ENCODE results near the gene CD34.
"Not testable (repeated sequence)": the region's sequence is repeated elsewhere in the genome, so short reads cannot be mapped to it uniquely, and the experiment has no call there.

Gene CD34, protein sequence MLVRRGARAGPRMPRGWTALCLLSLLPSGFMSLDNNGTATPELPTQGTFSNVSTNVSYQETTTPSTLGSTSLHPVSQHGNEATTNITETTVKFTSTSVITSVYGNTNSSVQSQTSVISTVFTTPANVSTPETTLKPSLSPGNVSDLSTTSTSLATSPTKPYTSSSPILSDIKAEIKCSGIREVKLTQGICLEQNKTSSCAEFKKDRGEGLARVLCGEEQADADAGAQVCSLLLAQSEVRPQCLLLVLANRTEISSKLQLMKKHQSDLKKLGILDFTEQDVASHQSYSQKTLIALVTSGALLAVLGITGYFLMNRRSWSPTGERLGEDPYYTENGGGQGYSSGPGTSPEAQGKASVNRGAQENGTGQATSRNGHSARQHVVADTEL

DNA sequence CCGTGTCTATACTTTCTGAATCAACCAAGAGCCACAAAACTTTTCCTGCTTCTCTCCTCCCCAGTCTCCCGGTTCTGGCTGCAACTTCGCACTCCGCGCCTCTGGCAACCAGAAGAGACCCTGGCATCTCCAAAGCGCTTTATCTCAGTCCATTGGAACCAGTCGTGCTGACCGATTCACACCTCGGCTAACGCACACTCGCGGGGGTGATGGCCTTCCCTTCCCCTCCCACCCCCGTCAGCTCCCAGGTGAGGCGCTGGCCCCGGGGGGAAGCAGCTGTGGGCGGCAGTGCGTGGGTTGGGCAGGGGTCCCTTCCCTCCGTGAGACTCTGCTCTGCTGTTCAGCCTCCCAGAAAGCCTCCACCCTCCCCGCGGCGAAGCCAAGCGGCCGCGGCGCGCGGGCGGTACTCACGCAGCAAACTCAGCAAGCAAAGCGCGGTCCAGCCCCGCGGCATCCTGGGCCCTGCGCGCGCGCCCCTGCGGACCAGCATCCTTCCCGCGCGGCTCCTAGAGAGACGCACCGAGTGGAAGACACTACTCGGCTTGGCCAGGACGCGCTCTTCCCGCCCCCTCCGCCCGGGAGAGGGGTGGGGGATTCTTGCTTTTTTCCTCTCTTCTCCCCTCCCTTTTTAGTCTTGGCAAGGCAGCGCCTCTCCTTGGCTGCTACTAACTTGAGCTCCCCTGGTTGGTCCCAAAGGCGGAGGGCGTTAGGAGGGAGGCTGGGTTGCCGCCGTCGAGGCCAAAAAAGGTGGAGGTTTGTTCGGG, at the start of gene CD34:
TSS of gene CD34 (minus strand) at position 535 of the 764 bp plus-strand sequence. CDS start at position 490, 45 bp downstream.
- DNase-seq (ENCODE audit: low read depth in 2 of 3, low spot score in 2 of 3), result no peak

DNA sequence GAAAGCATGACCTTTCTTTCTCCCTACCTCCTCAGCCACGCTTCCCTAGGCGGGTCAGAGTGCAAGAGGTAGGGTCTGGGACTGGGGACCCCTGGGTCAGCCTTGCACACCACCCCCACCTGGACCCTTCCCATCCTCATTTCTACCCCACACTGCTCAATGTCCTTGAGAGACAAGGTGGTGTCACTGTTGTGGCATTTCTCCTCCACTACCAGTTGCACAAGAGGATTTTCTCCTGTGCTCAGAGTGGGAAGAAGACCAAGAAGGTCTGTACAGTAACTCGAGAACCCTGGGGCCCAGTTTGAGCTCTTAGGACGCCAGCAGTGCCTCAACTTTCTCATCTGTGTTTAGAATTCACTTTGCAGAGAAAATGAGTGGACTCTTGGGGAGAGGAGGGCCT, 49.4 kb upstream of the CD34 start:
- no peak for DNase-seq (ENCODE audit: low read depth in 2 of 3, low spot score in 2 of 3)

DNA sequence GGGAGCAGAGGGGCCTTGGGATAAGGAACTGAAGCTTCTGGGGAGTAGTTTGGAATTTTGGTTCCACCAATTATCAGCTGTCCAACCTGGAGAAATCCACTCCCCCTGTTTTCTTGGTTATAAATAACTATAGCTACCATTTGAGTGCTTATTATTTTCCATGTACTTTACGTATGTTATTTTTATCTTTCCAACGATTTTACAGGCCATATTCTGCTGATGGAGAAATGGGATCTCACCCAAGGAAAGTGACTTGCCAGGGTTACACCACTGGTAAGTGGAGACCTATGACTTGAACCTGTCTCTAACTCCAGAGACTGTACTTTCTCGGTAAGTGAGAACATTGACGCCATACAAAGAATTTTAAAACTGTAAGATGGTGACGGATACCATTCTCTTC, 49.0 kb upstream of the CD34 start:
- no peak for DNase-seq (ENCODE audit: low read depth in 2 of 3, low spot score in 2 of 3)

DNA sequence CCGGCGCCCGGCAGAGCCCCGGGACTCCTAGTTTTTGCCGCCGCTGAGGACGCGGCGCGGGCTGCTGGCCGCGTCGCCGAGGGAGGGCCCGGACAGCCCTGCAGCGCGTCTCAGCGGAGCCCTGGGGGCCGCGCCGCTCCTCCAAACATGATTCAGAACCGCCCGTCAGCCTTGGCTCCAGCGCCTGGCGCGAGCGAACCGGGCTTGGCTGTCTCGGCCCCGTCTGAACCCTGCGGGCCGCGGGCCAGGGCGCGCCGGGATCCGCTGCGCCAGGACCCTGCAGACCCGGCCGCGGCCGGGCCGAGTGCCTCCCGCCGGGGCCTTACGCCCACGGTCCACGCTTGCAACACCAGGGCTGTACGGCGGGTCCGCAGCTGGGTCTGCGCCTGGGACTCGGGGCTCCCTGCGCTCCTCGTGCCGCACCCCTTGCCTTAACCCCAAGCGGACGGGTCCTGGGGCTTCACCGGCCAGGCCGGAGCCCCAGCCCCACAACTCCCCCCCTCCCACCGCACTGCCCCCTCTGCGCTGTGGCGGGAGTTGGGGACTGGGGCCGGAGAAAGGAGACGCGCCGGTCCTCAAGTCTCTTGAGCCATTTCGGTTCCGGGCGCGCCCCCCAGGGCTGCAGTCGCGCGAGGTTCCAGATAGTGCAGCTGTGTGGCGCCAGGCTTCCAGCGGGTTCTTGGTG, 48.4 kb upstream of the CD34 start:
- no peak for DNase-seq (ENCODE audit: low read depth in 2 of 3, low spot score in 2 of 3)

DNA sequence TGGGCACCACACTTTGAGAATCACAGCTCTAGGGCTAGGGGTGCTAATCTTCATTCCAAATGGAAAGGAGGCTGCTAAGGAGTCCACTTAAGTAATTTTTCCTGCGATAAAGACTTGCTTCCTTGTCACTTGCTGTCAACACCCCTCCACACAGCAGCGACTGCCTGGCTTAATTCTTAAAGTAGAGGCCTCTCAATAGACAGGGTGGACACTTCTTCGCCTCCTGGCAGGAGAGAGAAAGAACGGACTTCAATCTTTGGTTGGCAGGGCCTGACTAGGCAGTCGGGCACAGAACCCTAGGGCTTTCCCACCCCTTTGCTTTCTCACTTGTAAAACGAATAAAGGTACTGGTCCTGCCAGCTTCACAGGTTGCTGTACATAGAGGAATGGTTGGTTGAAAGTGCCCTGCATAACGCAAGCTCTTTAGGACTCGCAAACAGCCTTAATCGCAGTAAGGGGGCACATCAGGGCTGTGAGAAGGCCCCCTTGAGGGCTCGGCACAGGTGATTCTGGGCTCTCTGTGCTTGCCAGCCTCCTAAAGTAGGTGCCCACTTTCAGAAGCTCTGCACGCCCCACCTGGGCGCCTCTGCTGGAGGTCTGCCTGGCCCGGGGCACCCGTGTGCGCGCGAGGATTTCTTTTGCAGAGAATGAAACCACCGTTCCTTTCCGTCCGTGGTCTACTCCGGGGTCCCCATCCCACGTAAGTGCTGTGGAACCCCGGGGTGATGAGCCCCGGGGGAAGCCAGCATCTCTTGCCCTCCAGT, 47.6 kb upstream of the CD34 start:
- no peak for DNase-seq (ENCODE audit: low read depth in 2 of 3, low spot score in 2 of 3)

DNA sequence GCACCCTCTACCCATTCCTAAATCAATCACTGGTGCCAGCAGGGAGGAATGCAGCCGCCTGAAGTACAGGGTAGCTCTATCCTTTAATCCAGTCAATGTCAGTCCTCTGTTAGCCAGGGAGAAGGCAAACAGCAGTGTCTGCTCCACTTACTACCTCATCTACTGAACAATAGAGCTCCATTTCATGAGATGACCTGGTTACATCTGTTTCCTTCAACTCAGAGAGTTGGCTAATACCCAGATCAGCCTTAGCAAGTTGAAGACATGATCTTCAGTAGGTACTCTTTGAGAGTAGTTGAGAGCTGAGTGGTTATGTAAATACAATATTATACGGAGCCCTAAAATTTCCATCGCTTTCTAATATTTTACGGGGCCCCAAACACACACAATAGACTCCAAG, 46.1 kb upstream of the CD34 start:
- no peak for DNase-seq (ENCODE audit: low read depth in 2 of 3, low spot score in 2 of 3)

DNA sequence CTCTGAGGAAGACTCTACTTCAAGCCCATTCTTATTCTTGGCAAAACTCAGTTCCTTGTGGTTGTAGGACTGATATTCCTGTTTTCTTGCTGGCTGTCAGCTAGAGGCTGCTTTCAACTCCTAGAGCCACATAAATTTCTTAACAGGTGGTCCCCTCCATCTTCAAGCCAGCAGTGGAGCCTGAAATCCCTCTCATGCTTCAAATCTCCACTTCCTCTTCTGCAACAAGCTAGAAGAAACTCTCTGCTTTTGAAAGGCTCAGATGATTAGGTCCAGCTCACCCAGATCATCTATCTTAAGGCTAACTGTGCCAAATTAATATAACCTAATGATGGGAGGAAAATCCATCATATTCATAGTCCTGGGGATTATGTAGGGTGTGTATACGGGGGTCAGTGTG, 43.2 kb upstream of the CD34 start:
- DNase-seq (ENCODE audit: low read depth in 2 of 3, low spot score in 2 of 3), result no peak

DNA sequence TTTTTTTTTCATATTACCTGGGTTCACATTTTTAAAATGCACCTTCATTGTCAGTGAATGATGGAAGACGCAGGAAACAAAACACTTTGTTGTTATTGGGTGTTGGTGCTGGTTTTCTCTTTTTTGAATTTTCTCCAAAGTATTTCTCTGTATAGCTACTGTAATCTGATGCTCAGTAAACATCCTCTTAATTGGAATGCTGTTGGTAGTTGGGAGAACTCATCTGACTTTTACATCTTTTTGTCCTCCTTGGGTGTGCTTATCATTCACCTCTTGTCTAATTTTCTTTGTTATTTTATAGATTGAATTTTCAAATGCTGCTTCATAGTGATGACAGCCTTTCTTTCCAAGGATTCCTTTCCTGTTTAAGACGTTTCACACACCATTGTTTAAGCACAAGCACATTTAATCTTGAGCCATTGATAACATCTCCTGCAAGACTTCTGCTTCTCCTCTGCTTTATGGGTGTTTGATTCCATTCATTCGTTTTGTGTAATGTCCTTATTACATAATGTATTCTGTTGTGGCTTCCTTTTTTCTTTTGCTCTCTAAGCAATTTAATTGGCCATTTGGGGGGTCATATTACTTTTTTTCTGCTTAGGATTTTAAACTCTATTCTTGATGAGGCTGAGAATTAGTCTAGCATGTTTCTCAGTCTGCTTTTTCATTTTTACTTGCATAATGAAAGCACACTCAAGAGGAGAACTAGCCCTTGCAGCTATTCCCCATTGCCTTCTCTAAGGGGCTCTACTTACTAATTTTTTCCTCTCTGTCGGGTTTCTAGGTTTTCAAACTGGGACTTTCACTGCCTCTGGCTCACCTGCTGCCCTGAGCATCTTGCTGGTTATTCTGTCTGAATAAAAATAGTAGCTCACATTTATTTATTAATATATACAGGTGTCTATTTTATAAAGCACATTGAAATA, 42.0 kb upstream of the CD34 start:
- no peak for DNase-seq (ENCODE audit: low read depth in 2 of 3, low spot score in 2 of 3)

DNA sequence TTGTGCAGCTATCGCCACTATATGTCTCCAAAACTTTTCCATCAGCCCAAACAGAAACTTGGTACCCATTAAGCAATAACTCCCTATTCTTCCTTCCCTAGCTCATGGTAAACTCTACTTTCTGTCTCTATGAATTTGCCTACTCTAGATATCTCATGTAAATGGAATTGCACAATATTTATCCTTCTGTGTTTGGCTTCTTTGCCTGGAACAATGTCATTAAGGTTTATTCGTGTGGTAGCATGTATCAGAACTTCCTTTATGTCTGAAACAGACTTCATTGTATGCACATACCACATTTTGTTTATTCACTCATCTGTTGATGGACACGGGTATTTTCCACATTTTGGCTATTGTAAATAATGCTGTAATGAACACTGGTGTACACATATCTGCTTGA, 40.7 kb upstream of the CD34 start:
- no peak for DNase-seq (ENCODE audit: low read depth in 2 of 3, low spot score in 2 of 3)

DNA sequence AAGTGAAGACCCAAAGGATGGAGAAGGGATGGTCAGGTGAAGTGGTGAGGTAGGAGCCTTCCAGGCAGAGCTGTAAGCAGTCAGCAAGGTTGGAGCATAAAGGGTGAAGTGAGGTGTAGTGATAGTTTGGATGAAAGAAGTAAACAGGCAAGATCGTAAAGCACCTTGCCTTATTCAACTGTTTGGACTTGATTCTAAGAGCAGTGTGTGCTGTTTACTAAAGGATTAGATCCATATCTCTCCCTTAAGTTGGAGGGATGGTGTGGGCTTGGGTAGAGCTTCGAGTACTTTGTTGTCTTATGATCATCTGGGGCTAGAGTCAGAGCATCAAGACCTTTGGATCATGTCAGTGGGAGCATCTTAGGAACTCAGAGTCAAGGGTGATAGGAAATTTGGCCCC, 39.8 kb upstream of the CD34 start:
- DNase-seq (ENCODE audit: low read depth in 2 of 3, low spot score in 2 of 3), result no peak

DNA sequence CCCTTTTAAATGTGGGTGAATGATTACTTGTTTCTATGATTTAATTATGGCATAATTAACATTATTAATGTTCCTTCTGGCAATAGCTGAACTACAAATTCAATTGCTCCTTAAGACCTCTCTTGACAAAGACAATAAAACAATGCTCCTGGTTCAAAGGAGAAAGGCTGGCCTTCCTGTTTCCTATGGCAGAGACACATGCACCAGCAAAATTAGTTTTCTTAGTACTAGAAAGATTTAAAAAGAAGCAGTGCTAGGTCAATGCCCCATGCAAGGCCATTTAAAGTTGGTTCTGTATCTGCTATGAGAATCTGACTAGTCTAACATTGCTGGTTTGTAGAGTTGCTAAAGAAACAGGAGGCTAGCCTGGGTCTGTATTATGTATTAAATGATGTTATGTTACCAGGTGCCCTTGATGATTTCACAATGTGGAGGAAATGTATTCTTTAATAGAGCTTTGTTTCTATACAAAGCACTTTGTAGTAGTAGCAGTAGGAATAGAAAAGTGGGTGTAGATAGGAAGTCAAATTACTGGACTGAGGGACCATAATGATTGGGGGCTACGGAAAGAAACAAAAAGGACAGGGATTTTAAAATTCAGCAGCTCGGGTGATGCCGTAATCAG, 38.8 kb upstream of the CD34 start:
- DNase-seq (ENCODE audit: low read depth in 2 of 3, low spot score in 2 of 3), result no peak

DNA sequence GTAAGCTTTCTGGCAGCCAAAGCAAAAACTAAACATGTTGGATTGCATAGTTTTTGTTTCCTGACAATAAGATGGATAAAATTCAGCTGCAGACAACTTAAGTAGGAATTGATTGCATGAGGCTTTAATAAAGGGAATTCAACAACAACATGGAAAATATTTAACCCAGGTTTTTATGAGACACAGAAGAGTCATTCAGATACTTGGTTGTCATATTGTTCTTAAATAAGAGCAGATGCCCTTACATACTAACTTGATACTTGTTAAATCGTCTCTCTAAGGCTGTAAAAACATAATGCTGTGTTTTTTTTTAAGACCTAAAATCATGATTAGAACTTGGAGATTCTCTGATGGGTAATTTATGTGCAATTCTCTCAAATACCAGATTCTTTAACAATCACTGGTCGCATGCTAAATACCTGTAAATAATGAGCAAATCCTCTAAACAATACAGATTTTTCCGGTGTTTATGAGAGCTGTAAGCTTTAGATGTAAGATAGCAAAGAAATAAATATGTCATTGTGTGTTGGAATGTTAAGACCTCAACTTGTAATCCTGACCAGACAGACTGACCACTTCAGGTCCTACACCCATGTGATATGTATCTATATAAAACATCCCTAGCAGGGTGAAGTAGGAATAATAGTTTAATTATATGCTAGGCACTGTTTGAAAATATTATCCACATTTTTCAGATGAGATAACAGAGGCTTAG, 37.8 kb upstream of the CD34 start:
- DNase-seq (ENCODE audit: low read depth in 2 of 3, low spot score in 2 of 3), result no peak

DNA sequence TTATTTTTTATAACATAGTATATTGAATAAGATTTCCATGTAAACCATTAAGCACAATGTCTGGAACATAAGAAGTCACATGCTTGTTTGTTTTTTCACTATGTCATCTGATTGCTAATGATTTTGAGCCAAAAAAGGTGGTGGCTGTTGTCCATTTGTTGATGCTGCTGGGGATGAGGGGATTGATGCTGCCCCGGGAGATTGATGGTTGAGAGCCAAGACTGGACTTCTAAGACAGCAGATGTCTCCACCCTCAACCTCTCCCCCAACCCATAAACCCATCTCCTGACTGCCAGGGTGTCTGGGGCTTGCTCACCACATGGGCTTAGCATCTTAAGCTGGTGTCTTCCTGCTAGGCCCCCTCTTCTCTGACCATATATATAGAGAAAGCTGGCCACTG, 35.8 kb upstream of the CD34 start:
- DNase-seq (ENCODE audit: low read depth in 2 of 3, low spot score in 2 of 3), result no peak

DNA sequence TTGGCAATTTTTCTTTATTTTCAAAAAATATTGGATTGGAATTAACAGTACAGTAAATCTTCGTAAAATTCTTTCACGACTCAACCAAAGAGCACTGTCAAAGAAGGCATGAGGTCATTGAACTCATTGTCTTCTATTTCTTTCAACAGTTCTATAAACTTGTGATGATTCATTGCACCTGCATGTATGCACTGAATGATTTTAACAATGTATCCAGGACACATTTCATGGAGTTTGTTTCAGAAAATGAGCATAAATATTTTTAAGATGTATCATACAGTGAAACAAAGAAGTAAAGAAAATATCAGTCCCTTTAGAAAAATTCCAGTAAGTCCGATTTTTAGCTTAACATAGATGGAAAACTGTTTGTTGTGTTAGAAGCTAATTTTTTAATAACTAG, 33.6 kb upstream of the CD34 start:
- DNase-seq (ENCODE audit: low read depth in 2 of 3, low spot score in 2 of 3), result no peak

DNA sequence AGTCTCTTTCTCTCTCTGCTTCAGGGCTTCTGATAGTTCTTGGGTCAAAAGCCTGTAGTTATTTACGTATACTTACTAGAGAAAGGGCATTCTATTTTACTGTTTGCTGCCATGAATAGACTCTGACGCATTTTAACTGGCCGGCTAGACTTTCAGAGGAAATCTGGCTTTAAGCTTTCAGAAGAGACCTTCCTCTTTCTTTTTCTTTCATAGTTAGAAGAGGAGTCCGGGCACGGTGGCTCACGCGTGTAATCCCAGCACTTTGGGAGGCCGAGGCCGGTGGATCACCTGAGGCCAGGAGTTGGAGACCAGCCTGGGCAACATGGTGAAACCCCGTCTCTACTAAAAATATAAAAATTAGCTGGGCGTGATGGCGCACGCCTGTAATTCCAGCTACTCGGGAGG, 31.4 kb upstream of the CD34 start:
- DNase-seq (ENCODE audit: low read depth in 2 of 3, low spot score in 2 of 3), result not testable (repeated sequence)

DNA sequence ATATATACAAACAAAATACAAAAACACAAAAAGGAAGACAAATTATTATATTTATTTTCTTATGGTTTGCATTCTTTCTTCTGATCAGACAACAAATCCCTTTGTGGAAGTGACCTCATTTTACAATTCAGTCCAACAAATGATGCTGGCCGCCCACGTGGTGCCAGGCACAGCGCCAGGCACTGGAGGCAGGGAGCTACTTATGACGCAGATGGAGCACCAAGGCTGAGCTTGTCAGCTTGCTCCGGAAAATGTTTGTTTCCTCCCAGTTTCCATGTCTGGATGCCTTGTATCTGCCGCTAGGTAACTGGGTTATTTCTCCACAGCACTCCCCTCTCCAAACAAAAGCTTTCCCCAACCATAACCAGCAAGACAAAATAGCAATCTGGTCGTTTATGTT, 30.7 kb upstream of the CD34 start:
- DNase-seq (ENCODE audit: low read depth in 2 of 3, low spot score in 2 of 3), result no peak

DNA sequence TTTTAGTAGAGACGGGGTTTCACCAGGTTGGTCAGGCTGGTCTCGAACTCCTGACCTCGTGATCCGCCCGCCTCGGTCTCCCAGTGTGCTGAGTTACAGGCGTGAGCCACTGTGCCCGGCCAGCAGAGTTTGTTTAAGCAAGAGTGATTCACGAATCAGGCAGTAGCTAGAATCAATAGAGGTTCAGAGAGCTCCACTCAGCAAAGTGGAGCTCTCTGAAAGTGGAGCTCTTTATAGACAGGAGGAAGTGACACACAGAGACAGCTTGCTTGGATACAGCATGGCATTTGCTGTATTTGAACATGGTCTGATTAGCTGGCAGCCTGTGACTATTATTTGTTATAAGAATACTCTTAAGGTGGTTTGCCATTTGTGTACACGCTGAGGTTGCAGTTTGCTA, 27.1 kb upstream of the CD34 start:
- DNase-seq (ENCODE audit: low read depth in 2 of 3, low spot score in 2 of 3), result no peak

DNA sequence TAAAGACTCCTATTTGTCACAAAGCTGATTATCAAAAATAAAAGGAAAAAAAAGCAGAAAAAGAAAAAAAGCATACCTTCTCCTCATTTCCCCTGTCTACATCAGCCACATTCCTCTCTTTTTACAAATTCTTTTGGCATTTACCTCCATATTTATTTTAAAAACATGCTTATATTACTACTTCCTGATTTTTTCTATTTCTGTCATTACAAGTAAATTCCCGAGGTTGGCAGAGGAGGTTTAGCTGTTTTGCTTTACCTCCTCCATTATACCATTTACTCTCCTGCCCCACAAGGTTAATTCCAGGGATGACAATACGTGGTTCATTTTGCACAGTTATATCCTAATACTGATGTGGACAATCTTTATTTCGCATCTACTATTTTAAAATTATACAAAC, 26.3 kb upstream of the CD34 start:
- DNase-seq (ENCODE audit: low read depth in 2 of 3, low spot score in 2 of 3), result no peak

DNA sequence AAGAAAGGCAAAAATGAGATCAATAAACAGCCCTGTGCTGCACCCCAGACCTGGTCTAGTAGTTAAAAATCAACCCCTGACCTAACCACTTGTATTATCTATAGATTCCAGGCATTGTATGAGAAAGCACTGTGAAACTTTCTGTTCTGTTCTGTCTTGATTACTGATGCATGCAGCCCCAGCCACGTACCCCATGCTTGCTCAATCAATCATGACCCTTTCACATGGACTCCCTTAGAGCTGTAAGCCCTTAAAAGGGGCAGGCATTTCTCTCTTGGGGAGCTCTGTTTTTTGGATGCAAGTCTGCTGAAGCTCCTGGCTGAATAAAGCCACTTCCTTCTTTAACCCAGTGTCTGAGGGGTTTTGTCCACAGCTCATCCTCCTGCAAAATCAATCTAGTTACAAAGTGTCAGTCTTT, 24.2 kb upstream of the CD34 start:
- DNase-seq (ENCODE audit: low read depth in 2 of 3, low spot score in 2 of 3), result no peak

All from activated CD8-positive, alpha-beta memory T cell treated with anti-CD3 and anti-CD28 coated beads for 48 hours (primary cell).